Caki2 (cell line): ENCODE data around the gene RFC2. TPM values are rescaled to one million over a fixed set of nuclear protein-coding genes. Genes with fewer than 3 reads are reported as not detected.

Experiments
- DNase-seq: peaks from one replicate; pipeline ENCODE4 v3.0.0-alpha.2; 2015; ENCODE audit warnings: low read depth
- in situ Hi-C: cut with HindIII; loops from 2 replicates; pipeline ENCODE4 v1.10.0; 2016; ENCODE audit warnings: low sequenced_read_pairs, low pct_unique_long_range_greater_than_20kb, mixed read lengths
- total RNA-seq: library from RNA; depleted of rRNA; stranded (reverse); fragments of >200 nt; shearing (Covaris generic); gene quantifications from 2 replicates; pipeline ENCODE4 v1.2.3, GENCODE V29; 2014; ENCODE audit warnings: low replicate concordance

RFC2 gene
- total RNA-seq, 1 experiment from 2014 or later: 50.5 TPM

DNA sequence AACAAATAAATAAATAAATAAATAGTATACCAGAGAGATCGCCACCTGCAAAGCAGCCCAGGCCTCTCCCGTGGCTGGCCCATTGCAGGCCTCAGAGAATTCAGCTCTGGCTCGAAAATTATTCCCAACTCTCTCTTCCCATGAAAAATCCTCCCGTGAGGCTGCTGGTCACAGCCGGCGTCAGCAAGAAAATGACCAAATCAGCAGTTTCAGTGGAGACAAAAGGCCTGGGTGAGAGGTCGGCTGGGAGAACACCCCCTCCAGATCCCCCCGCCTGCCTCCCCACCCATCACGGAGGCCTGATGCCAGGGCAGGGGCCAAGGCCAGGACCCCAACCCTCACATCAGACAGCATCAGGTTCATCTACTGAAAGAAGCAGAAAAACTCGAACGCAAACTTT, 31.9 kb upstream of the RFC2 start:
- DNase-seq: no peak
- in situ Hi-C loops: no loop called here

DNA sequence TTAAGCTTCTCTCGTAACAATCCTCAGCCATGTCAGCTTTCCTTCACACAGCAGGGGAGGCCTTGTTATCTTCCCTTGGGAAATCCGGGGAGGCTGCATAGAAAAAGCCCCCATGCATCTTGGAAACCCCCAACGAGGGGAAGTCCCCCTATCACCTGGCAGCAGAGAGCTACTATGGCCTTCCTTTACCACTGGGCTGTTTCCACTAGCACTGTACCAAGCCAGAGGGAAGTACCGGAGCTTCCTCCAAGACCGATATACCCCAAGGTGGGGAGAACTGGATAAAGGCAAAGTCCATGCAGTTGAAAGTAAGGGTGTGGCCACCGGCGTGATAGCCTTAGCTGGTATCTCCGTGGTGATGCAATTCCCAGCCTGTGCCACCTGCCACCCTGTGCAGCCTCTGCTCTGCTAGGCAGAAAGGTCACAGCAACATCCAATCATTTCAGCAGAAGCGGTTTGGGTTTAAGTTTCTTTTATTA, 30.6 kb upstream of the RFC2 start:
- in situ Hi-C loops: no loop called here
- DNase-seq: peak; percentile 39

DNA sequence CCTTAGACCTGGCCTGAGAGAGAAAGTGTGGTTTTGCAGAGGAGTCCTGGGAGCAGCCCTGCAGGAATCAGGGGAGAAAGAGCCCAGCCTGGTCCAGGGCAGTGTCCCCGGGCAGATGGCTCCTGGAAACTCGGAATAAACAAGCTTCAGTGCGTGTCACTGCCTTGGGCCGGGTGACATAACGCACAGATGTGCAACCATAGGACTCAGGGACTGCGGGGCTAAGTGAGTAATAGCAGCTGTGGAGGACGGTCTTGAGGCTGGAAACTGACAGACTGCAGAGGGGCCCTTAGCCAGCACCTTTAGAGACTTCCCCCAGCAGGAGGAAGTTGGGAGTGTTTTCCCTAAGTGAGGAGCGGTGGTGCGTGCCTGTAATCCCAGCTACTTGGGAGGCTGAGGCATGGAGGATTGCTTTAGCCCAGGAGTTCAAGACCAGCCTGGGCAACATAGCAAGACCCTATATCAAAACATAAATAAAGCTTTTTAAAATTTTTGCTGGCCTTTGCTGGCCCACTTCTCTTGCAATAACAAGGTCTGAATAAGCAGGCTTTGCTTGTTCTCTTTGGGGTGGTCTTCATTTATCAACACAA, 29.8 kb upstream of the RFC2 start:
- no peak for DNase-seq
- in situ Hi-C loops: no loop called here

DNA sequence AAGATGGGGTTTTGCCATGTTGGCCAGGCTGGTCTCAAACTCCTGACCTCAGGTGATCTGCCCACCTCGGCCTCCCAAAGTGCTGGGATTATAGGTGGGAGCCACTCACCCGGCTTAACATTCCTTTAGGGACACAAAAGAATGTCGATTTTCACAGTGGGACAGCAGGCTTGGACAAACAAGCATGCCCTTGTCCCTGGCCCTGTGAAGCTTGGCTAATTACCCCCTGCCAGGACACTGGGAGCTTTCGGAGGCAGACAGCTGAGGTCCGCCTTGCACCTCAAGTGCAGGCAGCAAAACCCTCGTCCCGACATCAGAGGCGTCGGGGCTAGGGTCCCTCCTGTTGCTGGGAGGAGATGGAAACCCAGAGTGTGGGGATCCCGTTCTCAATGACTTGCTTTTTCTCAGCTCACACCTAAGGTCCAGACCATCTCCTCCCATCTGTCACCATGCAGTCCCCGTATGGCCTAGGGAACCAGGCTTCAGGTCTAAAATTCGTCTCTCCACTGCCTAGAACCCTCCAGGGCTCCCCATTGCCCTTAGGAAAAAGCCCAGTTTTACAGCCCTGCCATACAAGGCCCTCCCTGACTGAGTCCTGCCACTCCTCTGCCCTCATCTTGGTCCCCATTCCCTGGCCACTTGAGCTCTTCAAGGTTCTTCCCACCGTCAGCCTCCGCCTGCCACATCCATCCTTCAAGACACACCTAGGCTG, 28.7 kb upstream of the RFC2 start:
- DNase-seq: no peak
- in situ Hi-C loops: no loop called here

DNA sequence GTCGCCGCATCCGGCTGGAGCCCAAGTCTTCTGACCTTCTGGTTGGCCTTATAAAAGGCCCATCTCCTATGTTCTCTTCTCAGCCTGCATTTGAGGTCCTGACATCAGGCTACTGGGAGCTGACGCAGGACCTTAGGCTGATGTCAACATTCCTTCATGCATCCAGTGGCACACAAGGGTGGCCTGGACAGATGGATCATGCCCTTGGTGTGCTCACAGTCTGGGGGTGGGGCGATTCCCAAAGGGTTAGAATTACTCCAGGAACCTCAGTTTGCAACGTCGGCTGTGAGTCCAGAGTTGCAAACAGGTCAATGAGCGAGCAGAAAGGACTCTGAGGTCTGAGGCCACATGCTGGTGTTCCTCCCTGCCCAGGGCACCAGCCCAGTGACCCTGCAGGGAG, 26.8 kb upstream of the RFC2 start:
- DNase-seq: peak; percentile 64
- in situ Hi-C loops: no loop called here

DNA sequence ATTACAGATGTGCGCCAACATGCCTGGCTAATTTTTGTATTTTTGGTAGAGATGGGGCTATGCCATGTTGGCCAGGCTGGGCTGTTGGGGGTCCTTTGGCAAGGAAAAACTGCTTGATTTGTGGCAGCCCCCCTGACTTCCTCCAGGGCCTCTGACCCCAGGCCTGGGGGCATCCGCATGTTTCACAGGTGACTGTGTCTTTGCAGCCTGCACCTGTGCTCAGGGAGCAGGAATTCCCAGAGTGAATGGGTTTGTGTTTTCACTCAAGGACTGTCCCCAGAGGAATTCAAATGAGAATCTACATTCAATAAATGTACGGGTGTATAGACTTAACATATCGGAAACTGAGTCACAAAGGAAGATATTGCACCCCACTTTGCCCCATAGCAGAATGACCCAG, 23.4 kb upstream of the RFC2 start:
- in situ Hi-C loops: no loop called here
- no peak for DNase-seq

DNA sequence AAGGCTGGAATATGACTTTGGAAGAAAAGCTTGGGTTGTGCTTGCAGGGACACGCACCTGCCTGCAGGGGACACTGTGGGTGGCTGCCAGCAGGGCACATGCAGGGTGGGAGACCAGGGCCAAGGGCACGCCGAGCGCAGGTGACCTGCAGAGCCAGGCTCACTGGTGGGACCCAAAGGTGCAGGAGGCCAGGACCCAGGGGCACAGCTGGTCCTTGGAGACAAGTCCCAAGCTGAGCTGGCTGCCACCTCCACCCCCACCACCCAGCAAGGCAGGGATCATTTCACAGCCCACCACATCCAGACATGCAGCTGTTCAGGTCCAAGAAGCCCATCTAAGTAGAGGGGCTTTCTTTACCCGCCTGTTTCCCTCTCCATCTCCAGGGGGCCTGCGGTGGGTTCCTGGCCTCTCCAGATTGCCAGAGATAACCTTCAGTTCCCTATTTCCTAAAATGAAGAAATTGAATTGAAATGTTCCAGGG, 21.2 kb upstream of the RFC2 start:
- no peak for DNase-seq
- in situ Hi-C loops: no loop called here

DNA sequence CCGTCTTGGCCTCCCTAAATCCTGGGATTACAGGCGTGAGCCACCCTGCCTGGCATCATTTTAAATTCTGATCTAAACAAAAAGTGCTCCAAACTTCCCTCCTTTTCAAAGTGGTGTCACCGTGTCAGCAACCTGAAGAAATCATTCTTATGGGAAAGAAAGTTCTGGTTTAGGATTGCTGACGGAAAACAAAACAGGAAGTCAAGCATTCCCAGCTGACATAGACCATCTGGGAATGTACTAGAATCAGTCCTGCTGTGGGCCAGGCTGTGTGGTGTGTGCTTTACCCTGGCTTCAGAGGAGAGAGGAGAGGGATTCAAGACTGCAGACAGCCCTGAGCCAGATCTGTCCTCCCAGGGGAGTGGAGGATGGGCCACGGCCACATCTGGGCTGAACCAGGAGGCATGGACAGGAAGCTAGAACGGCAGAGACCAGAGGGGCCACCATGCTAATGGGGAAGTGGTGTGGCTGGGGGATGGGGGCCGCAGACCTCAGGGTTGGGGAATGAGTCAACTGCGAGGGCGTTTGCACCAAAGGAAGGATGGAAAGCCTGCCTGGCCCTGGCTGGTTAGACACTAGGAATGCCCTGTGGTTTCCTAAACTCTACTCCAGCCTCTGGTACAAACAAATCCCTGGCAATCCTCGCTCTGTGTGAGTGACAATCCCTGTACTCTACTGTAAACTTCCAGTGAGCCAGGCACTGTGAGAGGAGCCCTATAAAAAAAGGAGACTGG, 18.3 kb upstream of the RFC2 start:
- in situ Hi-C loops: no loop called here
- peak; percentile 94 for DNase-seq

DNA sequence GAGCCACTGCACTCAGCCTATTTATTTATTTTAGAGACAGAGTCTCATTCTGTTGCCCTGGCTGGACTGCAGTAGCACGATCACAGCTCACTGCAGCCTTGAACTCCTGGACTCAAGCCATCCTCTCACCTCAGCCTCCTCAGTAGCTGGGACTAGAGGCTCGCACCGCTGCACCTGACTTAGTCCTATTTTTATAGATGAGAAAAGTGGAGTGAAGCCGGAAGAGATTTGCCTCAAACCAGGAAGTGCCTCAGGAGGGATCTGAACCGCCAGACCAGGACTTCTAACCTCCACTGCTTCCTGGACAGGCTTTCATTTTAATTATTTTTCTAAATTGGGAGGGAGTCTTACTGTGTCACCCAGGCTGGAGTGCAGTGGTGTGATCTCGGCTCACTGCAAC, 17.5 kb upstream of the RFC2 start:
- in situ Hi-C loops: no loop called here
- DNase-seq: no peak

DNA sequence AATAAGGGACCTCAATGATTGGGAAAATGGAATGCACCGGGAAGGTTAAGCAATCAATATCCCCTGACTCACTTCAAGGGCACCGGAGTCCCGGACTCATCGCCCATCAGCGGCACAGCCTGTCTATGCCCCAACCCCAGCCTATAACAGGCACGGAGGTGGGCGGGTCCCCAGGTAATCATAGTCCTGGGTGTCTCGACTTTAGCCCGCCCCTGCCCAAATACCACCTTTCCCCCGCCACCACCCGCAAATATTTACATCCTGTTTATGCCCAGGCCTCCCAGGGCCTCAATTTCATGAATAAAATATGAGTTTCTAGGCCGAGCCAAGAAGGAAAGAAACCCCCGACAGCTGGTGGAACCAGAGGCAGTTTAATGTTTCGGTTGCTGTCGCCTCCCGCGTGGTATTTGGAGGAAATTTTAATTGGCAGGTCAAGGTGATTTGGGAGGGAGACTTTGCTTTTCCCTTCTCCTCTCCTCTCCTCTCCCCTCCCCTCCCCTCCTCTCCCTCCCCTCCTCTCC, 15.6 kb upstream of the RFC2 start:
- in situ Hi-C loops: no loop called here
- peak; percentile 61 for DNase-seq

DNA sequence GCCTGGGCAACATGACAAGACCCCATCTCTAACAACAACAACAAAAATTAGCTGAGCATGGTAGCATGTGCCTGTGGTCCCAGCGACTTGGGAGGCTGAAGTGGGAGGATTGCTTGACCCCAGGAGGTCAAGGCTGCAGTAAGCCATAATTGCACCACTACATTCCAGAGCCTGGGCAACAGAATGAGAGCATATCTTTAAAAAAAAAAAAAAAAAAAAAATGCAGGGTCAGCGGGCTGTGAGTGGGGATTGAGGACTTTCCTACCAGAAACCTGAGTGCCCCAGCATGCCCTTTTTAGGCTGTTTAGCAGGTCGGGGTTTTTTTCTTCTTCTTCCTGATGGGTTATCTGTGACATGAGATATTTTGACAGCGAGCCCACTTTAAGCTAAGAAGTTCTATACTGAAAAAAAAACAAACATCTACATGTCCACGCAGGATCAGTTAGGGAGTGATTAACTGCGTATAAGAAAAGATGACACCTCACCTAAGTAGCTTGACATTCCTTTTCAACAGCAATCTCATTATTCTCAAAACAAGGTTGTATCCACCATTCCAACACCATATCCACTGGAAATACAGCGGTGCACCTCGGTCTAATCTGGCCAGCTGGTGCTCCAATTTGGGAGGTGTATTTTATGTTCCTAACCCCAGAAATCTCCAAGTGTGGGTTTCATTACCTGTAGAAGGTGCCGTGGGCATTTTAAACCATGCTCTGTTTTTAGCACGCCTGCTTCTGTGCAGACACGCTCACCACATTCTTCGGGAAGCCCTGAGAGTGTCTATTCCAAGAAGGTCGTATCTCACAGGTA, 13.8 kb upstream of the RFC2 start:
- no peak for DNase-seq
- in situ Hi-C loops: no loop called here

DNA sequence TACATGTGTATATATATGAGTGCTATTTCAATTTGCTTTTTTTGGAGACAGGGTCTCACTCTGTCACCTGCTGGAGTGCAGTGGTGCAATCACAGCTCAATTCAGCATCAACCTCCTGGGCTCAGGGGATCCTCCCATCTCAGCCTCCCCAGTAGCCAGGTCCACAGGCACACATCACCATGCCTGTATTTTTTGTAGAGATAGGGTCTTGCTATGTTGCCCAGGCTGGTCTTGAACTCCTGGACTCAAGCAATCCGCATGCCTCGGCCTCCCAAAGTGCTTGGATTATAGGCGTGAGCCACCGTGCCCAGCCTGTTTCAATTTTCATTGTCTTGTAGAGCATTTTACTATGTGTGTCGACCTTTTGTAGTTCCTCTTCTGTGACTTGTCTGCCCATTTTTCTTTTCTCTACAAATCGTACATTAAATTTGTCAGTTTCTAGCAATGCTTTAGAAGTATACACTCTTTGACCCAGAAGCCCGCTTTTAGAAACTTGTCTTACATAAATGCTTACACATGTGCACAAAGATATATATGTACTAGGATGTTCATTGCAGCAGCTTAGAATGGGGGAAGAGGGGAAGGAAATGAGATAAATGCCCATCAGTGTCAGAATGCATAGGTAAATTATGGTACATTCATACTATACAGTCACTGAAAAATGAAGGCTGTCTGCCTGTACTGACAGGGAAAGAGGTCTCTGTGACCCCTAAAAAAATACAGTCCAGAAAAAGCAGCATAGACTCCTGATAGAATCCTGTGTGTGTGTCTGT, 12.2 kb upstream of the RFC2 start:
- DNase-seq: no peak
- in situ Hi-C loops: no loop called here

DNA sequence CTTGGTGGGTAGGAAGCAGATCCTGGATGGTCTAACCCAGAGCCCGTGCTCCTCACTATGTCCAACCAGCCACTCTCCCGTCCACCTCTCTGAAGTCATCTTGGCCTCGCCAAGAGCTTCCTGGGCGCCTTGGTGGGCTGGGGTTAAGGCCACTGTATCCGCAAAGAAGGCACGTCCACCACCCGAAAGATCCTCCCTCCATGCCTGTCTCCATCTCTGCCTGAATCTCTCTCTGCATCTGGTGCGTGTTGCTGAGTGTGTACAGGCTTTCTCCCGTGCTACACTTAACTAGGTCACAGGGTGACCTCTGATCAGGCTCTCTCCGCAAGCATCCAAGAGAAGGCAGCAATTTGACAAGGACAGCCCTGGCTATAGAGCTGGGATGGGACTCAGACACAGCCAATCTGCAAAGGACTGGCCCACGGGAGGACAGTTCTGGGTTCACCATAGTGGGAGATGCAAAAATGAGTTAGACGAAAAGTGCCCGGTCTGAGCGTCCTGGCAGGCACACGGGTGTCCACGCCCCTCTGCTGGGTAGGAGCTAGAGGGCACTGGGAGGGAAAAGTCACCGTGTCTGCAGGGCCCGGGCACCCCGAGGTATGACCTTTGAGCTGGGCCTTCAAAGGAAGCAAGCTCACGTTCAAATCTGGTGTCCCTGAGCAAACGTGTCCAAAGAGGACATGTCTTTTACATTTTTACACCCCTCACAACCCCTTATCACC, 9.4 kb upstream of the RFC2 start:
- in situ Hi-C loops: no loop called here
- DNase-seq: no peak

DNA sequence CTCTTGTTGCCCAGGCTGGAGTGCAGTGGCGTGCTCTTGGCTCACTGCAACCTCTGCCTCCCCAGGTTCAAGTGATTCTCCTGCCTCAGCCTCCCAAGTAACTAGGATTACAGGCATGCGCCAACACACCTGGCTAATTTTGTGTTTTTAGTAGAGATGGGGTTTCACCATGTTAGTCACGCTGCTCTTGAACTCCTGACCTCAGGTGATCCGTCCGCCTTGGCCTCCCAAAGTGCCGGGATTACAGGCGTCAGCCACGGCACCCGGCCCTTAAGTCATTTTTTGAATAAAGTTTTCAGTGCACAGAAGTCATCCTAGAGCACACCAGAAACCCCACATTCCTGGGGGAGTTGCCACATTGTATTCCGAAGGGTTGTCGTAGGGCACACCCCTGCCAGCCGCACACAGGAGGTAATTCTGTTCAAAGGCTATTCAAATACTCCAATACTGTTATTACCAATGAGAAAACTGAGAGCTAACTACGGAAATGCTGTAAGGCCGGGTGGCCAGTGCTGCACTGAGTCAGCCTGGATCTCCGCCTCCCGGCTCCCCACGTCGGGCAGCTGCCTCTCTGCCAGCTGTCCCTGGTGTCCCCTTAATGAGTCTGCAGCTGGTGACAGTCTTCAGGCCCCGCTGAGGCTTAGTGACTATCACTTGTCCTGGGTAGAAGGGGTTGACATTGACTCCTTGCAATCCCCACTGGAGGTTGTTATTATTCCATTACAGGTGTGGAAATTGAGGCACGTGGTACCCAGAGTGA, 8.6 kb upstream of the RFC2 start:
- no peak for DNase-seq
- in situ Hi-C loops: no loop called here

DNA sequence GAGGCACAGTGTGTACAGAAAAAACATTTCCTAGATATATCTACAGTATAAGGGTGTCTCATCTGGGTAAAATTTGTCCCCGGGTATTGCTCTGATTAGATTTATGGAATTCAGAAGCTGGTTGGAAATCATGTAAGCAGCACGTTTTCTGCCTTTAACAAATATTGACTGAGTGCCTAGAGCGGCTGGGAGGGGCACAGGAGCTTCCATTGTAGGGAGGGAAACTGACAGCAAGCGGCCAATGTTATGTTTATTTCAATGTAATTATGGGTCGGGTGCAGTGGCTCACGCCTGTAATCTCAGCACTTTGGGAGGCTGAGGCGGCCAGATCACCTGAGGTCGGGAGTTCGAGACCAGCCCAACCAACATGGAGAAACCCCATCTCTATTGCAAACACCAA, 4.4 kb upstream of the RFC2 start:
- in situ Hi-C loops: no loop called here
- DNase-seq: no peak
